IMR-90 (cell line): ENCODE data around the gene TMEM63C. TPM values are rescaled to one million over a fixed set of nuclear protein-coding genes. Genes with fewer than 3 reads are reported as not detected.

ENCODE experiments used
- ATAC-seq: fragments of 200-7000 bp; cut with Tn5 transposase; 2 replicates; pipeline ENCODE4 v1.9.1; 2020; ENCODE audit warnings: low read depth, mild to moderate bottlenecking, moderate library complexity
- BruUV-seq: library from RNA; stranded (reverse); fragments of 400-500 nt; replicated peaks from 2 replicates; lab custom pipeline; 2021; lab: Mats Ljungman, UMichigan
- CTCF ChIA-PET: fragments of 300-600 bp; formaldehyde crosslinking; extraction: SDS; loops from one replicate; lab custom pipeline; 2021; ENCODE audit warnings: antibody characterized with exemption; lab: Yijun Ruan, JAX
- POLR2A ChIA-PET: fragments of 300-600 bp; sonication (Branson Sonifier 250); formaldehyde crosslinking; loops from one replicate; lab custom pipeline; 2022; ENCODE audit warnings: antibody characterized with exemption; ENCODE audit not compliant: unreplicated experiment; lab: Charles Lee
- DNase-seq: peaks from one replicate; pipeline ENCODE4 v3.0.0; 2013
- H2AFZ ChIP-seq: replicated peaks from 2 replicates; pipeline ENCODE3; 2013; ENCODE audit warnings: low read length, mild to moderate bottlenecking; ENCODE audit not compliant: poor library complexity
- H2AK5ac ChIP-seq: 2 replicates; pipeline ENCODE4 v1.6.1; 2013; ENCODE audit warnings: low read depth, low read length, inconsistent platforms
- H2AK9ac ChIP-seq: replicated peaks from 2 replicates; pipeline ENCODE3; 2013; ENCODE audit warnings: mild to moderate bottlenecking, low read depth, low read length, moderate library complexity; ENCODE audit not compliant: poor library complexity
- H2BK120ac ChIP-seq: 2 replicates; pipeline ENCODE4 v1.6.1; 2013; ENCODE audit warnings: low read depth, low read length, inconsistent platforms
- H2BK15ac ChIP-seq: 3 replicates; pipeline ENCODE4 v1.6.1; 2013; ENCODE audit warnings: low read depth, low read length, inconsistent platforms
- H2BK20ac ChIP-seq: 2 replicates; pipeline ENCODE4 v1.6.1; 2013; ENCODE audit warnings: low read depth, mild to moderate bottlenecking, inconsistent platforms, low read length, moderate library complexity
- H2BK5ac ChIP-seq: 2 replicates; pipeline ENCODE4 v1.6.1; 2013; ENCODE audit warnings: mild to moderate bottlenecking, low read depth, low read length, inconsistent platforms; ENCODE audit not compliant: poor library complexity, severe bottlenecking
- H3K14ac ChIP-seq: replicated peaks from 2 replicates; pipeline ENCODE4 v1.6.1; 2013; ENCODE audit warnings: low read depth, low read length, inconsistent platforms
- H3K18ac ChIP-seq: 2 replicates; pipeline ENCODE4 v1.6.1; 2013; ENCODE audit warnings: low read depth, low read length, control low read depth
- H3K23ac ChIP-seq: 2 replicates; pipeline ENCODE4 v1.6.1; 2013; ENCODE audit warnings: low read depth, low read length, inconsistent platforms
- H3K27ac ChIP-seq: 2 replicates; pipeline ENCODE4 v1.5.1; 2013; ENCODE audit warnings: mild to moderate bottlenecking, control low read depth, low read length; ENCODE audit not compliant: insufficient read depth
- H3K27me3 ChIP-seq: 2 replicates; pipeline ENCODE4 v1.6.1; 2013; ENCODE audit warnings: low read length; ENCODE audit not compliant: control insufficient read depth, insufficient read depth
- H3K36me3 ChIP-seq: 2 replicates; pipeline ENCODE4 v1.6.1; 2013; ENCODE audit warnings: low read length, mixed read lengths; ENCODE audit not compliant: control insufficient read depth, insufficient read depth
- H3K4ac ChIP-seq: 2 replicates; pipeline ENCODE4 v1.6.1; 2013; ENCODE audit warnings: low read depth, low read length, inconsistent platforms
- H3K4me1 ChIP-seq: 2 replicates; pipeline ENCODE4 v1.6.1; 2013; ENCODE audit warnings: low read length, mixed read lengths; ENCODE audit not compliant: control insufficient read depth, insufficient read depth
- H3K4me2 ChIP-seq: 2 replicates; pipeline ENCODE4 v1.6.1; 2013; ENCODE audit warnings: low read depth, mild to moderate bottlenecking, control low read depth, low read length, moderate library complexity
- H3K4me3 ChIP-seq: 2 replicates; pipeline ENCODE4 v1.5.1; 2013; ENCODE audit warnings: low read depth, mild to moderate bottlenecking, control low read depth, low read length, moderate library complexity; ENCODE audit not compliant: insufficient read depth
- H3K56ac ChIP-seq: 2 replicates; pipeline ENCODE4 v1.6.1; 2013; ENCODE audit warnings: low read length, inconsistent platforms; ENCODE audit not compliant: insufficient read depth; ENCODE audit errors: extremely low read depth
- H3K79me1 ChIP-seq, 2 experiments: 2 replicates each; pipeline ENCODE4 v1.6.1; 2013; ENCODE audit warnings: low read length in 2 of 2, inconsistent platforms in 1 of 2, low read depth in 1 of 2
- H3K9ac ChIP-seq: 2 replicates; pipeline ENCODE4 v1.6.1; 2013; ENCODE audit warnings: low read depth, low read length, control low read depth
- H3K9me1 ChIP-seq: 2 replicates; pipeline ENCODE4 v1.6.1; 2013; ENCODE audit warnings: low read length, inconsistent platforms; ENCODE audit not compliant: insufficient read depth
- H3K9me3 ChIP-seq: 2 replicates; pipeline ENCODE4 v1.6.1; 2013; ENCODE audit warnings: low read length; ENCODE audit not compliant: control insufficient read depth, insufficient read depth
- H4K20me1 ChIP-seq: 2 replicates; pipeline ENCODE4 v1.6.1; 2013; ENCODE audit warnings: low read length, inconsistent platforms; ENCODE audit not compliant: insufficient read depth
- H4K5ac ChIP-seq: 2 replicates; pipeline ENCODE4 v1.6.1; 2013; ENCODE audit warnings: mild to moderate bottlenecking, low read depth, low read length, control low read depth
- H4K8ac ChIP-seq, 2 experiments: 2 replicates each; pipeline ENCODE4 v1.6.1; 2013; ENCODE audit warnings: low read depth in 2 of 2, low read length in 2 of 2, control low read depth in 1 of 2, inconsistent platforms in 1 of 2
- H4K91ac ChIP-seq: 2 replicates; pipeline ENCODE4 v1.6.1; 2013; ENCODE audit warnings: low read depth, low read length, inconsistent platforms; ENCODE audit not compliant: insufficient read depth
- BHLHE40 ChIP-seq: fragments of 150-350 bp; IDR thresholded peaks from 2 replicates; pipeline ENCODE4 v1.6.1; 2016; ENCODE audit warnings: mild to moderate bottlenecking, low read depth, low read length
- CEBPB ChIP-seq: IDR thresholded peaks from 2 replicates; pipeline ENCODE4 v1.6.1; 2012; ENCODE audit warnings: low read depth, low read length, improper control_type of control experiment
- CHD1 ChIP-seq: IDR thresholded peaks from 2 replicates; pipeline ENCODE4 v1.6.1; 2012; ENCODE audit warnings: low read depth, low read length, improper control_type of control experiment
- ELK1 ChIP-seq: fragments of 150-350 bp; IDR thresholded peaks from 2 replicates; pipeline ENCODE4 v1.6.1; 2016; ENCODE audit warnings: low read depth, mild to moderate bottlenecking, low read length, moderate library complexity, borderline replicate concordance
- FOS ChIP-seq: fragments of 150-350 bp; IDR thresholded peaks from 2 replicates; pipeline ENCODE4 v1.6.1; 2016; ENCODE audit warnings: low read depth, low read length
- MAFK ChIP-seq: IDR thresholded peaks from 2 replicates; pipeline ENCODE4 v1.6.1; 2012; ENCODE audit warnings: low read depth, low read length, improper control_type of control experiment
- MAZ ChIP-seq: IDR thresholded peaks from 2 replicates; pipeline ENCODE4 v1.6.1; 2012; ENCODE audit warnings: low read depth, mild to moderate bottlenecking, low read length, improper control_type of control experiment, moderate library complexity, borderline replicate concordance
- MXI1 ChIP-seq: IDR thresholded peaks from 2 replicates; pipeline ENCODE4 v1.6.1; 2012; ENCODE audit warnings: low read depth, mild to moderate bottlenecking, low read length, moderate library complexity, borderline replicate concordance
- NFE2L2 ChIP-seq: fragments of 150-350 bp; IDR thresholded peaks from 2 replicates; pipeline ENCODE4 v1.6.1; 2016; ENCODE audit warnings: low read depth, mild to moderate bottlenecking, low read length
- POLR2A ChIP-seq: IDR thresholded peaks from 2 replicates; pipeline ENCODE4 v1.6.1; 2012; ENCODE audit warnings: mild to moderate bottlenecking, low read depth, low read length
- RAD21 ChIP-seq: IDR thresholded peaks from 2 replicates; pipeline ENCODE4 v1.6.1; 2012; ENCODE audit warnings: low read length, improper control_type of control experiment
- RCOR1 ChIP-seq: IDR thresholded peaks from 2 replicates; pipeline ENCODE4 v1.6.1; 2012; ENCODE audit warnings: mild to moderate bottlenecking, low read length, improper control_type of control experiment; ENCODE audit not compliant: insufficient replicate concordance
- RFX5 ChIP-seq: IDR thresholded peaks from 2 replicates; pipeline ENCODE4 v1.8.0; 2012; ENCODE audit warnings: low read depth, mild to moderate bottlenecking, low read length, moderate library complexity
- SMC3 ChIP-seq: fragments of 150-350 bp; IDR thresholded peaks from 2 replicates; pipeline ENCODE4 v1.6.1; 2016; ENCODE audit warnings: low read depth, mild to moderate bottlenecking, antibody characterized with exemption, low read length, moderate library complexity
- USF2 ChIP-seq: fragments of 150-350 bp; IDR thresholded peaks from 2 replicates; pipeline ENCODE4 v1.6.1; 2017; ENCODE audit warnings: mild to moderate bottlenecking, antibody characterized with exemption, low read length, low read depth
- WGBS, 2 experiments: methylation state at CpG; one replicate each; pipeline versions ENCODE4 v1.1.5 to v1.1.7; 2013; ENCODE audit warnings: missing lambda C conversion rate in 2 of 2; ENCODE audit not compliant: insufficient read length in 1 of 2; ENCODE audit errors: extremely low coverage in 2 of 2; 5-methylcytosine and 5-hydroxymethylcytosine counted together
- dilution Hi-C: fragments of 300-500 bp; cut with HindIII; formaldehyde crosslinking; loops from one replicate; pipeline ENCODE4 v1.14.3; 2018; ENCODE audit warnings: low sequenced_read_pairs; ENCODE audit not compliant: unreplicated experiment
- in situ Hi-C: fragments of 300-500 bp; cut with MboI; formaldehyde crosslinking; loops from 3 replicates; pipeline ENCODE4 v1.14.3; 2019; ENCODE audit warnings: low sequenced_read_pairs, inconsistent platforms, mixed read lengths
- intact Hi-C: fragments of 100-400 bp; cut with micrococcal nuclease; formaldehyde crosslinking; loops from 2 replicates; pipeline ENCODE4 v1.10.0; 2022
- polyA plus RNA-seq, 3 experiments: library from polyadenylated mRNA; depleted of rRNA; stranded (reverse); fragments of >200 nt; gene quantifications; 2 replicates each; pipeline ENCODE4 v1.2.3, GENCODE V29; 2012; ENCODE audit warnings: low replicate concordance in 1 of 3
- total RNA-seq: library from RNA; depleted of rRNA; stranded (reverse); fragments of >200 nt; gene quantifications from 2 replicates; pipeline ENCODE4 v1.2.3, GENCODE V29; 2012
- TF ChIP-seq, protein P1 (sequence below): conservative IDR thresholded peaks from 2 replicates; pipeline ENCODE4 v1.5.1; 2012; ENCODE audit warnings: mild to moderate bottlenecking, low read depth, low read length, improper control_type of control experiment

TMEM63C gene
- total and polyA plus RNA-seq, 2 of the 4 experiments (the other 2 are of a cell fraction): under 0.01 TPM; not detected in 1

DNA sequence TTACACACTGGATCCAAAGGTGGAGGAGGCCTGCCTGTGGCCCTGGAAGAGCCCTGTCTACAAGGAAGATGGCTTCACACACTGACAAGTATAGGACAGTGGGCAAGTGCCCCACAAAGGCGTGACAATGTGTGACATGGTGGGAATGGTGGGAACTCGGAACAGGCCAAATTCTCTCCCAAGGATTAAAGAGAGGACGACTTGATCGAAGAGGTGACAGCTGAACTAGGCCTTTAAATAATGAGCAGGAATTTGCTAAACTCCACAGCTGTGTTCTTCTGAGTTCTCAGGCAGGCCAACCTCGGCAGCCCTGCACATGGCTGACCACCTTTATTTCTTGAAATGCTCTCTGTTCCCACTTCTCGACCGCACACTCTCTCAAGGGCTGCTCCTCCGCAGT, 115.3 kb downstream of the TMEM63C start:
- H3K9ac ChIP-seq: no peak overlapping the region
- H3K79me1 ChIP-seq: peaks cover 2 to 8% of the 10 kb centered on the region in 2 experiments; a peak in 3 of 4 replicates
- dilution Hi-C loops (no loop called here), intact Hi-C loops (no loop called here), in situ Hi-C loops (loop anchor here (10.0 kb wide), 1 partner anchor 248 kb away; no protein-coding TSS in a partner anchor)
- no peak overlapping the region for H2BK5ac ChIP-seq
- 82% methylated on average over 5 of the region's 8 CpGs; no CpG with 5 or more reads in 1 of the 2 experiments for WGBS, 2 experiments
- H3K4ac ChIP-seq: no peak overlapping the region
- H3K23ac ChIP-seq: no peak overlapping the region
- H3K9me3 ChIP-seq: no peaks in the 10 kb centered on the region
- peaks cover 3% of the 10 kb centered on the region; the same call in 1 of the 2 replicates for H4K20me1 ChIP-seq
- no peak overlapping the region for H2AK9ac ChIP-seq
- H2AK5ac ChIP-seq: no peak overlapping the region
- no peak for ATAC-seq
- no peak for TF ChIP-seq POLR2A
- no peak for TF ChIP-seq FOS
- no peak for TF ChIP-seq RCOR1
- TF ChIP-seq SMC3: no peak
- TF ChIP-seq, protein P1, sequence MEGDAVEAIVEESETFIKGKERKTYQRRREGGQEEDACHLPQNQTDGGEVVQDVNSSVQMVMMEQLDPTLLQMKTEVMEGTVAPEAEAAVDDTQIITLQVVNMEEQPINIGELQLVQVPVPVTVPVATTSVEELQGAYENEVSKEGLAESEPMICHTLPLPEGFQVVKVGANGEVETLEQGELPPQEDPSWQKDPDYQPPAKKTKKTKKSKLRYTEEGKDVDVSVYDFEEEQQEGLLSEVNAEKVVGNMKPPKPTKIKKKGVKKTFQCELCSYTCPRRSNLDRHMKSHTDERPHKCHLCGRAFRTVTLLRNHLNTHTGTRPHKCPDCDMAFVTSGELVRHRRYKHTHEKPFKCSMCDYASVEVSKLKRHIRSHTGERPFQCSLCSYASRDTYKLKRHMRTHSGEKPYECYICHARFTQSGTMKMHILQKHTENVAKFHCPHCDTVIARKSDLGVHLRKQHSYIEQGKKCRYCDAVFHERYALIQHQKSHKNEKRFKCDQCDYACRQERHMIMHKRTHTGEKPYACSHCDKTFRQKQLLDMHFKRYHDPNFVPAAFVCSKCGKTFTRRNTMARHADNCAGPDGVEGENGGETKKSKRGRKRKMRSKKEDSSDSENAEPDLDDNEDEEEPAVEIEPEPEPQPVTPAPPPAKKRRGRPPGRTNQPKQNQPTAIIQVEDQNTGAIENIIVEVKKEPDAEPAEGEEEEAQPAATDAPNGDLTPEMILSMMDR: no peak
- TF ChIP-seq USF2: no peak
- no peak for TF ChIP-seq ELK1
- no peak for TF ChIP-seq MAZ
- TF ChIP-seq CEBPB: no peak
- TF ChIP-seq RFX5: no peak
- TF ChIP-seq CHD1: no peak
- TF ChIP-seq RAD21: no peak
- TF ChIP-seq MXI1: no peak
- no peak for TF ChIP-seq MAFK
- TF ChIP-seq BHLHE40: no peak
- no peak for TF ChIP-seq NFE2L2
- no peak overlapping the region for H3K18ac ChIP-seq
- H2AFZ ChIP-seq: no peak overlapping the region
- no TSS peak for BruUV-seq
- ChIA-PET CTCF (no interaction called here), POLR2A (no interaction called here)
- no peaks in the 10 kb centered on the region; the same call in 1 of the 2 replicates for H3K4me1 ChIP-seq
- no peak overlapping the region for H2BK15ac ChIP-seq
- no peak overlapping the region for H2BK20ac ChIP-seq
- peaks cover 3% of the 10 kb centered on the region; the same call in 1 of the 2 replicates for H3K9me1 ChIP-seq
- no peak for DNase-seq
- no peak overlapping the region for H4K91ac ChIP-seq
- H2BK120ac ChIP-seq: no peak overlapping the region
- no peak overlapping the region for H3K27ac ChIP-seq
- no peaks in the 10 kb centered on the region for H3K27me3 ChIP-seq
- no peak overlapping the region for H3K14ac ChIP-seq
- no peak overlapping the region for H3K4me3 ChIP-seq
- H4K8ac ChIP-seq: no peak overlapping the region
- H3K4me2 ChIP-seq: no peak overlapping the region
- no peak overlapping the region for H4K5ac ChIP-seq
- H3K36me3 ChIP-seq: peaks cover 15% of the 10 kb centered on the region
- H3K56ac ChIP-seq: no peak overlapping the region
